Brain pericyte (primary cell): ENCODE data around the gene MOGAT1.
"Not testable (repeated sequence)": the region's sequence is repeated elsewhere in the genome, so short reads cannot be mapped to it uniquely, and the experiment has no call there.

Experiments
- DNase-seq: peaks from one replicate; pipeline ENCODE4 v3.0.0-alpha.2; 2012; ENCODE audit warnings: low read depth, low spot score

Gene MOGAT1

DNA sequence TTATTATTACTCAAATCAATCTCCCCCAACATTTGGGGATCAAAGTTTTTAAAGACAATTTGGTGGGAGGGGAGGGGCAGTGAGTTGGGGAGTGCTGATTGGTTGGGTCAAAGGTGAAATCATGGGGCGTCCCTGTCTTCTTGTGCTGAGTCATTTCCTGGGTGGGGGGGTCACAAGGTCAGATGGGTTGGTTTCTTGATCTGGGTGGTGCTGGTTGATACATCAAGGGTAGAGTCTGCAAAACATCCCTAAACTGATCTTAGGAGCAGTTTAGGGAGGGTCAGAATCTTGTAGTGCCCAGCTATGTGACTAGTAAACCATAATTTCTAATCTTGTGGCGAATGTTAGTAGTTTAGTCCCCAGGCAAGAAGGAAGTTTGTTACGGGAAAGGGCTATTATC lies 67.4 kb downstream of the MOGAT1 start:
- no peak for DNase-seq

DNA sequence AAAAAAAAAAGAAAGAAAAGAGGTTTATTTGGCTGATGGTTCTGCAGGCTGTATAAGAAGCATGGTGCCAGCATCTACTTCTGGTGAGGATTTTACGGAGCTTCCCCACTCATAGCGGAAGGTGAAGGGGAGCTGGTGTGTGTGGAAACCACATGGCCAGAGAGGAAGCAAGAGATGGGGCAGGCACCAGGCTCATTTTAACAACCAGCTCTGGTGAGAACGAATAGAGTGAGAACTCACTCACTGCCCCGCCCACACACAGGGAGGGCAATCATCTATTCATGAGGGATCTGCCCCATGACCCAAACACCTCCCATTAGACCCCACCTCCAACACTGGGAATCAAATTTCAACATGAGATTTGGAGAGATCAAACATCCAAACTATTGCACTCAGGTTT lies 68.5 kb downstream of the MOGAT1 start:
- DNase-seq: no peak

DNA sequence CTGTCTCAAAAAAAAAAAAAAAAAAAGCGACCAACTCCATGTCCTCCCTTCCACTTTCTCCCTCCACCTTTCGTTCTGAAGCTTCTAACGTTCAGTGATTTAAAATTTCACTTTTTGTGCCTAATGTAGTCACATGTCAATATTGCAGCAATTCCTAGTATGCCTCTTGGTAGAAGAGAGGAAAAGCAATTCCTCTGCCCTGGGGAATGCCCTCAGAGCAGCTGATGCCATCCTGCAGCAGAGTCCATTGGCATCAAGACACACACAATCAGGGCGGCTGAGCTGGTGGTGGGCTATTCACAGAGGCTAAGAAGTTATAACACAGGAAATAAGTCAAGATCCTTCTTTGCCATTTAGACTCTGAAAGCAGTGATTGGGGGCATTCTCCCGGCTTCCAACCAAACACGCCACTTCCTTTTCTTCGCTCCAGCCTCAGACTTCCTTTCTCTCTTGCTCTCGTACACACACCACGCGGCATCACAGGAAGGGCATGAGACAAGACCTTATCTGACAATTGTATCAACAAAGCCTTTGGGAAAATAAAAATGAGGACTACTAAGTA lies 71.9 kb downstream of the MOGAT1 start:
- DNase-seq: no peak

DNA sequence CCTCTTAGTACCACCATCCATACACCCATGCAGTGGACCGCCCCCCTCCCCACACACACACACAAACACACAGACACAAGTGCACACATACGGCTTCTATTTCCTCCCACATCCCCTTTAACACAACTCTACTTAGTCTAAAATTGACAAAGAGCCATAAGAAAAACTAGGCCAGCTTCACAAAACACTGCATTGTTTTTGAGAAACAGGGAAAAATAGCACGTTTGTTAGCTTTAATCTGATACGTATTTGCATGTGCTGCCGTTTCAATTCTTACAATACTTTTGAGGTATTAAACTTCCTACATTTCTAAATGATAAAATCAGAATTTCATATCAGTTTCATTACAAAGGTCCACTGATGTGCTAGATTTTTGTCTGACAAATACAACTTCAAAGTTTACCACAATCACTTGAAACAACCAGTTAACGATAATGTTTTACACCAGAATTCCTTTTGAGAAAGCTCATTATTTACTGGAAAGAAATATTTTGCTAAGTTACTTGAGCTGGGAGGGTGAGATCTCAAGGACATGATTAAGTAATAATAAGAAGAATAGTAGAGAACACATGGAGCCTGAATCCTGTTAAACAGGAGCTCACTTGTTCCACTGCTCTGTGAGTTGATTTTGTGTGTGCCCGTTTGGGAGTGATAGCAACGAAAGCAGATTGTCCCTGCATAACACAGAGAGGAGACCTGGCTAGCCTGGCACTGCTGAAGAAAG lies 74.5 kb downstream of the MOGAT1 start:
- DNase-seq: no peak

DNA sequence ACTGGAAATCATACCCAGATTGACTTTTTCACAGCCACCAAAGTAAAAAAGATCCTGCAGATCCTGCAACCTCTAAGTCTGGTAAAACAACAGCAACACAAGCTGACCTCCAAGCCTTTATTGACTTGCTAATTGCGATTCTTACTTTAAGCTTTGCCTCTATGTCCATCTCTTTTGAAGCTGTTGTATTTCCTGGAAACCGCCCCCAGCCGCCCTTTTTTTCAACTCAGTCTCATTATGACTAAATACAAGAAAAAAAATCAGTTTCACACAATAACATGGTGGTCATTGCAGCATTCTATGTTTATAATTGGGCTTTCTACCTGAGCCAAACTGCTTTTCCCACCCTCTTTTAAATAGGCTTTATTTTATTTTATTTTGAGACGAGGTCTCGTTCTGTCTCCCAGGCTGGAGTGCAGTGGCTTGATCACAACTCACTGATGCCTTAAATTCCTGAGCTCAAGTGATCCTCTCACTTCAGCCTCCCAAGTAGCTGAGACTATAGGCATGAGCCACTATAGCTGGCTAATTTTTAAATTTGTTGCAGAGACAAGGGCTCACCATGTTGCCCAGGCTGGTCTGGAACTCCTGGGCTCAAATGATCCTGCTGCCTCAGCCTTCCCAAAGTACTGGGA lies 76.2 kb downstream of the MOGAT1 start:
- DNase-seq: no peak

DNA sequence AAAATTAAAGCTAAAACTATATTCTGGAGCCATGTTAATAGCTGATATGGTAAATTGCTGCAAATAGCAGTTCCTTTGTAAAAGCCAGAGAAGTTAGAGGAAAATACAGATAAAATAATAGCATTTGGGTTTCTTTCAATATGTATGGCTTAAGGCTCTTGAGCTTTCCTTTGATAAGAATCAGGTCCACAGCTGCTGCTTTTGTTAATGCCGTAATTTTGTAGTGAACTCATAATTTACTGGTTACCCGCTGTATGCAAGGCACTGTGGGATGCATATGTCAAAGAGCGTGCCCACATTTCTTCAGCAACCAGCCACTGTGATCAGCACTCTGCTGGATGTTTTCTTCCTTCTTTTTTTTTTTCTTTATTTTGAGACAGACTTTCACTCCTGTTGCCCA lies 79.1 kb downstream of the MOGAT1 start:
- DNase-seq: no peak

DNA sequence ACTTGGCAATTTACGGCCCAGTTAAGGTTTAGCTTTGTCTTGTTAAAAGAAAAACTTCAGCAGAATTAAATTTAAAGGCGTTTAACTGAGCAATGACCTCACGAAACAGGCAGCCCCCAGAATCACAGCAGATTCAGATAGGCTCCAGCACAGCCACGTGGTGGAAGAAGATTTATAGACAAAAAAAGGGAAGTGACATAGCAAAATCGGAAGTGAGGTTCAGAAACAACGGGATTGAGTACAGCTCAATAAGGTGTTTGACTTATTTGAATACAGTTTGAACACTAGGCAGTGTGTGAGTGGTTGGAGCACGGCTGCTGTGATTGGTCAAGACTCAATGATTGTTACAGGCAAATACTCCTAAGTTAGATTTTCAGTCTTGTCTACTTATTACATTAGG lies 79.8 kb downstream of the MOGAT1 start:
- DNase-seq: no peak

DNA sequence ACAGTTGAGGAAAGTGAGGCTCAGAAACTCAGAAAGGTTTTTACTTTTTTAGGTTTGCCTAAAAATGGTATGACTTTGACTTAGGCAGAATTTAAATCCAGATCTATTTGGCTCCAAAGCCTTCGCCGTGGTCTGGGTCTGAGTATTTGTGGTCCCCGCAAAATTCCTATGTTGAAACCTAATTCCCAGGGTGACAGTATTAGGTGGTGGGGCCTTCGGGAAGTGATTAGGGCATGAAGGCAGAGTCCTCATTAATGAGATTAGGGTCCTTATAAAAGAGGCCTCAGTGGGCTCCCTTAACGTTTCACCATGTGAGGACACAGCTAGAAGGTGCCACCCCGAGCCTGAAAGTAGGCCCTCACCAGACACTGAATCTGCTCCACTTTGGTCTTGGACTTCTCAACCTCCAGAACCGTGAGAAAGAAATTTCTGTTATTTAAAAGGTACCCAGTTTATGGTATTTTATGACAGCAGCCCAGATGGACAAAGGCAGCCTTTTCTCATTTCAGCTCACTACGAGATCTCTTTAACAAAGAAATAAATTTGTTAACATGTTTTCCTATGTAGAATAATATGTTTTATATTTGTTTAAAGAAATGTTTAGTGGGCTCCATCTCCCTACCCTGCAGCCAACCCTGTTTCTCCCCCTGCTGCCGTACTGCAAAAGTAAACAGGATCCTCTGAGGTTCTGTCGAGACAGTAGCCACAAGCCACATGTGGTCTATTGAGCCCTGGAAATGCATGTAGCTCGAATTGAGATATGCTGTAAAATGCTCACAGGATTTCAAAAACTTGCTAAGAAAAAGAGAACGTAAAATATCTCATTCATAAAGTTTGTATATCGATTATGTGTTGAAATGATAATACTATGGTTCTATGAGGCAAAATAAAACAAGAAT lies 80.6 kb downstream of the MOGAT1 start:
- DNase-seq: peak; percentile 24

DNA sequence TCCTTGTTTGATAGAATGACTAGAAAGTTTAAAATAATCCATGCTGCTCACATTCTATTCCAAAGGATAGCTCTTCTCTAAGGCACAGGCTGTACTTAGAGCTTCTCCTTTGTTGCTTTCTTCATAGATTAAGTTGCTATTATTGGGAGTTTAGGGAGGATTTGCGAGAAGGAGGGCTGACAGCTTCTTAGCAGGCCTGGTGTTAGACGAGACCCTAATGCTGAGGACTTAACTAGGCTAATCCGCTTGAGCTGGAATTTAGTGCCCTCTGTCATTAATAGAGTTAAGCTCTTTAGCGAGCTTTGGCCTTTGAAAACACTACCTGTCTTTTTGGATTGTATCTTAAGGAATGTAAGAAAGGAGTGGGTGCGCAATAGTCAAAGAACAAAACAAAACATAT lies 81.3 kb downstream of the MOGAT1 start:
- DNase-seq: no peak

DNA sequence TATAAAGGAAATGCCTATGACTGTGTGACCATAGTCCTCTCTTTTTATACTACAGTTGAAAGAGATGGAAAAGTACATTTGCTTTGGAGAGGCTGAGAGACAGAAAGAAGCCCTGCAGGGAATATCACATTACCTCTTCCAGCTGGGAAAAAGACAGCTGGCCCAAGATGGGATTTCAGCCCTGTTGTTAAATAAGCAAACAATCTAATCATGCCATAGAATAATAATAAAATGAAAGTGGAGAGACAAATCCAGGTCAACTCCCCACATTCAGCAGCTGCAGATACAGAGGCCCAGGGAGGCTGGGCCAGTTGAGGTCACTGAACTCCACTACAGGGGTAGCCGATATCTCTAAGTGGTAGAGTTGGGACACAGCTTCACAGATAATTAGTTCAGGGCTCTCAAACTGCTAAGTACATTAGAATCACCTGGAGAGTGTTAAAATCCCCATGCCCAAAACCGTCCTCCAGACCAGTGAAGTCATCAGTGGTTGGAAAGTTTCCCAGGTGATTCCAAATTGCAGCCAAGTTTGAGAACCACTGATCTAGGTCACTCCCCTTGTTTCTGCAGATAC lies 81.9 kb downstream of the MOGAT1 start:
- DNase-seq: peak; percentile 85

DNA sequence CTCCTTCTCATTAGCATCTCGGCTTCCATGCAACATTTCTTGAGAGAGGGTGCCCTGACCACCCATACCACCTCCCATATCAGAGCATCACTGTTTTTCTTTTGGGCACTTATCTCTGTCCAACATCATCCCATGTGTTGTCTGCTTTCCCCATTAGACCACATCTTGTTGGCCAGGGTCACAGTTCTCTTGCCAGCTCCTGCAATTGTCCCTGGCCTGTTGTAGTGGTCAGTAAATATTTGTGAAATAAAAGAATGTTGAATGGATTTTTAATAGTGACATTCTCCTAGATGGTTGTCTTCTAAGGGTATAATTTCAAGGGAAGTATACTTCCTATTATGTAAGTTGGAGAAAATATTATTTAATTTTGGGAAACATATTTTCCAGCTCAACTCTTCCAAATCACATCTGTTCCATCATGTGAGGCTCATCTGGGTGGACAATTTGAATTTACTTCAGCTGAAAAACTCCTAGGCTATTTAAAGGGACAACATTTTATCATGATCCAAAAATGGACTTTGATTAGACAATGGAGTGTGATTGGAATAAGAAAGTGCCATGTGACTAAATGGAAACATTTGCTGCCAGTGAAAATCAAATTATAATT lies 83.0 kb downstream of the MOGAT1 start:
- no peak for DNase-seq

DNA sequence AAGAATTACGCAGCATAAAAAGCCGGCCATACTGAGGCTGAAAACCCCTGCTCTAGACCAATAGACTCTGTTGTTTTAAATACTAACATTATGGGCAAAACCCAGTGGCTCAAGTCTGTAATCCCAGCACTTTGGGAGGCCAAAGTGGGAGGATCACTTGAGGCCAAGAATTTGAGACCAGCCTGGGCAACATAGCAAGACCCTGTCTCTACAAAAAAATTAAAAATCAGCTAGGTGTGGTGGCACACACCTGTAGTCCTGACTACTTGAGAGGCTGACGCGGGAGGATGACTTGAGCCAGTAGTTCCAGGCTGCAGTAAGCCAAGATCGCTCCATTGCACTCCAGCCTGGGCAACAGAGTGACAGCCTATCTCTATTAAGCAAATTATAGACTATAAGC lies 84.1 kb downstream of the MOGAT1 start:
- not testable (repeated sequence) for DNase-seq

DNA sequence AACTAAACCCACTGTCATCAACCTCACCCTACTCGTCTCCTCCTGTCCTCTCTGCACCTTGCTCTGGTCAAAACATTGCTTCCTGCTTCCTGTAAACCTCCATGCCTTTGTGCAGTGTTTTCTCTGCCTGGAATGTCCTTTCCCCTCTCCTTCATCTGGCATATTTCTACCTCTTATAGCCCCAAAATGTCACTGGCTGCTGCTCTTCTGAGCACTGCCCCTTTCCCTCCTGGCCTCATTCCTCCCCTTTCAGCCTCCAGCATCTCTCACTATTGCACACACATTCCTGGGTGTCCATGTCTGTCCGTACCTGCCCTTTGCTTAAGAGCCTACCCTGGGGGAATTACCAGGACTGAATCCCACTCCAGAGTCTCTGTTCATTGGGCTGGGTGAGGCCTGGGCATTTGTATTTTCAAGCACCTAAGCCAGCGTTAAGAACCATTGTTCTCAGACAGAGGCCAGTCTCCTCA lies 84.9 kb downstream of the MOGAT1 start:
- DNase-seq: no peak

DNA sequence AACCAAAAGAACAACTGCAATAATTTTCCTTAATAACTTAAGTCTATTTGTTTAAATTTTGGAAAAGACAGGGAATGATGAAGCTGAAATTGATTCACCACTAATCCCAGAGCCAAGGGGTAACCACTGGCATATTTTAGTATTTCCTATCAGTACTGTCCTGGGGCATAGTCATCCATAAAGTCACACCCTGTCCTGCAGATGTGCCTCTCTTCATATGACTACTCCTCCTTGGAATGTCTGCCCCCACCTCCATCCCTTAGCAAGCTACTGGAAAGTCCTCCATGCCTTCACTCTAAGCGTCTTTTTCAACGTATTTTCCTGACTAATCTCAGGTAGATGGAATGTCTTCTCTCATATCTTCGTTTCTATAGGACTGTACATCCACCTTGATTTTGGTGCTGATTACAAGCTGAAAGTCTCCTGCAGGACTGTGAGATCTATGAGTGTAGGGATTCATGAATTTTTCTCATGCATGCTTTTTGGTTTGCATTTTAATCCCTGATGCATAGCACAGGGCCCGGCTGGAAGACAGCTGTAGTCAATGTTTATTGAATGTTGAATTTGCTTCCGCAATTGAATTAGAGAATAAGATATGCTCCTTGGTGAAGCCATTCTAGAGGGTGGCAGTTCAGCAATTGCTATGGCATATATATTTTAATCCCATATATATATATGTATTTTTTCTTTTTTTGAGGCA lies 85.6 kb downstream of the MOGAT1 start:
- no peak for DNase-seq
